ENCODE data around the gene ANTXR1. TPM values are rescaled to one million over a fixed set of nuclear protein-coding genes. Genes with fewer than 3 reads are reported as not detected.

The ANTXR1 gene
- total RNA-seq, 4 donors from 2014 or later: 53.7 to 69.0 (median 59.3) TPM

GRCh38 chr2:69053416-69053965, 40.5 kb downstream of the ANTXR1 start:
- DNase-seq (ENCODE audit: low spot score in 2 of 2): no peak
- WGBS, 2 donors: 58 to 61% methylated on average over 2 of the region's 2 CpGs

GRCh38 chr2:69054431-69054830, 41.5 kb downstream of the ANTXR1 start:
- Histone ChIP-seq H3K4me1 (peaks cover 0 to 16% (median 0%) of the 10 kb centered on the region in 4 donors), H3K4me3 (no peak overlapping the region), H3K27ac (peak overlapping the region in 1 of 4 donors; percentile 46), H3K36me3 (no peaks in the 10 kb centered on the region), H3K9me3 (no peaks in the 10 kb centered on the region), H3K27me3 (no peaks in the 10 kb centered on the region)
- peak in 1 of 2 donors; percentile 58 for DNase-seq (ENCODE audit: low spot score in 2 of 2)
- 86 to 92% methylated on average over 2 of the region's 2 CpGs for WGBS, 2 donors
- no peak for TF ChIP-seq POLR2A (IDR thresholded peaks at IDR 0.05)
- no peak for TF ChIP-seq CTCF (IDR thresholded peaks at IDR 0.05)
- peak in 1 of 2 donors; percentile 71 for TF ChIP-seq EP300 (IDR thresholded peaks at IDR 0.05)

More at GRCh38 chr2:69053416-69053965, 40.5 kb downstream of the ANTXR1 start:
- H3K36me3 ChIP-seq: no peaks in the 10 kb centered on the region
- no peak overlapping the region for H3K4me3 ChIP-seq
- no peaks in the 10 kb centered on the region for H3K9me3 ChIP-seq
- no peaks in the 10 kb centered on the region for H3K27me3 ChIP-seq
- TF ChIP-seq CTCF (IDR thresholded peaks at IDR 0.05): no peak
- TF ChIP-seq EP300 (IDR thresholded peaks at IDR 0.05): no peak
- TF ChIP-seq POLR2A (IDR thresholded peaks at IDR 0.05): no peak
- peaks cover 0 to 16% (median 0%) of the 10 kb centered on the region in 4 donors for H3K4me1 ChIP-seq
- peak overlapping the region in 1 of 4 donors; percentile 9 for H3K27ac ChIP-seq

GRCh38 chr2:69055688-69056470, 42.9 kb downstream of the ANTXR1 start:
- WGBS, 2 donors: 76 to 79% methylated on average over 2 of the region's 2 CpGs
- TF ChIP-seq CTCF (IDR thresholded peaks at IDR 0.05) (no peak), EP300 (IDR thresholded peaks at IDR 0.05) (no peak), POLR2A (IDR thresholded peaks at IDR 0.05) (no peak)
- Histone ChIP-seq H3K4me3 (no peak overlapping the region), H3K27ac (no peak overlapping the region), H3K36me3 (no peaks in the 10 kb centered on the region), H3K27me3 (no peaks in the 10 kb centered on the region), H3K9me3 (no peaks in the 10 kb centered on the region), H3K4me1 (peaks cover 0 to 18% (median 0%) of the 10 kb centered on the region in 4 donors)
- DNase-seq (ENCODE audit: low spot score in 2 of 2): no peak

GRCh38 chr2:69057660-69058059, 44.7 kb downstream of the ANTXR1 start:
- H3K4me1 ChIP-seq: peaks cover 0 to 32% (median 2%) of the 10 kb centered on the region in 4 donors
- no peak overlapping the region for H3K4me3 ChIP-seq
- TF ChIP-seq EP300 (IDR thresholded peaks at IDR 0.05): no peak
- TF ChIP-seq POLR2A (IDR thresholded peaks at IDR 0.05): no peak
- no peak for TF ChIP-seq CTCF (IDR thresholded peaks at IDR 0.05)
- H3K9me3 ChIP-seq: no peaks in the 10 kb centered on the region
- H3K27ac ChIP-seq: no peak overlapping the region
- no peaks in the 10 kb centered on the region for H3K36me3 ChIP-seq
- no peaks in the 10 kb centered on the region for H3K27me3 ChIP-seq
- WGBS, 2 donors: 68 to 74% methylated on average over 3 of the region's 3 CpGs
- DNase-seq (ENCODE audit: low spot score in 2 of 2): no peak

GRCh38 chr2:69059731-69060290, 46.8 kb downstream of the ANTXR1 start:
- no peak overlapping the region for H3K27ac ChIP-seq
- H3K9me3 ChIP-seq: no peaks in the 10 kb centered on the region
- H3K4me3 ChIP-seq: no peak overlapping the region
- H3K36me3 ChIP-seq: no peaks in the 10 kb centered on the region
- H3K4me1 ChIP-seq: peaks cover 0 to 15% (median 2%) of the 10 kb centered on the region in 4 donors
- H3K27me3 ChIP-seq: no peaks in the 10 kb centered on the region
- TF ChIP-seq POLR2A (IDR thresholded peaks at IDR 0.05) (no peak), EP300 (IDR thresholded peaks at IDR 0.05) (peak in 1 of 2 donors; percentile 56)
- DNase-seq (ENCODE audit: low spot score in 2 of 2): no peak
